ENCODE measurements around the gene TEAD1.

TEAD1 gene

GRCh38 chr11:12971955-12972354 is 297.7 kb downstream of the TEAD1 start:
- Histone ChIP-seq H3K4me2 (no peak overlapping the region), H4K20me1 (no peaks in the 10 kb centered on the region; a peak in 1 of 22 replicates), H3K36me3 (no peaks in the 10 kb centered on the region), H3K9ac (no peak overlapping the region), H3K9me3 (replicated peaks in 1 of 11) (peaks cover 0 to 9% (median 0%) of the 10 kb centered on the region in 11 experiments; a peak in 3 of 22 replicates), H3K27ac (no peak overlapping the region), H3K4me3 (no peak overlapping the region), H3K27me3 (no peaks in the 10 kb centered on the region), H3K4me1 (peaks cover 0 to 12% (median 5%) of the 10 kb centered on the region in 10 experiments; a peak in 10 of 20 replicates)
- TF ChIP-seq Cebpa-rat (IDR thresholded peaks at IDR 0.05): no peak

DNA sequence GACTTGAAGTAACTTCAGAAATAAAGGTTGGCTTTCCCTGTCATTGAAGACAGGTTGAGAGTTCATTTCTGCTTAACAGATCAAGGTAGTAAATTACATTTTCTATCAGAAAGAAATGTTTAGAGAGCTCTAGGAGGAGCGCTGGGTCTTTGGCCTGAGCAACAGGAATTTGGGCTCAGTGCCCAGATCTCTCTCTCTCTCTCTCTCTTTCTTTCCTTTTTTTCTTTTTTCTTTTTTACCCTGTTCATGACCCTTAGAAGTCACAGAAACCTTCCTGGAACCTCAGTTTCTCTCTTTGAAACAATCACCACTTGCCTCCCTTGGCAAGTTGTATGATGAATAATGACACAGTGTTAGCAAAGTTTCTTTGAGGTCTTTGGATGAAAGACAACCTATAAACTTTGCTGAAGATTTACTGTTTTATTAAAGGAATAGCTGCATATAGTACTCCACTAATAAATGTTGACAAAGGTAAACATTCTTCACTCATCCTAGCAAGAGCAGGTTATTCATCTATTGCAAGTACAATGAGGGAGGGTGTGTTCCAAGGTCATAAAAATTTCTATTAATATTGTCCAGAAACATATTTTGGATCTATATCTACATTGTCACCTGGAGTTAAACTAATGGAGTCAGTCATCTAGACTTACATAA is 299.4 kb downstream of the TEAD1 start:
- no peak overlapping the region for H3K4me3 ChIP-seq
- no peaks in the 10 kb centered on the region; a peak in 1 of 22 replicates for H4K20me1 ChIP-seq
- H3K27ac ChIP-seq: no peak overlapping the region
- H3K9me3 ChIP-seq (replicated peaks in 1 of 11): peaks cover 0 to 9% (median 0%) of the 10 kb centered on the region in 11 experiments; a peak in 3 of 22 replicates
- peaks cover 0 to 24% (median 8%) of the 10 kb centered on the region in 10 experiments; a peak in 11 of 20 replicates for H3K4me1 ChIP-seq
- H3K27me3 ChIP-seq: no peaks in the 10 kb centered on the region
- TF ChIP-seq Cebpa-rat (IDR thresholded peaks at IDR 0.05): no peak
- H3K4me2 ChIP-seq: no peak overlapping the region
- H3K36me3 ChIP-seq: no peaks in the 10 kb centered on the region
- no peak overlapping the region for H3K9ac ChIP-seq

GRCh38 chr11:12975195-12975594 is 301.0 kb downstream of the TEAD1 start:
- no peak for TF ChIP-seq Cebpa-rat (IDR thresholded peaks at IDR 0.05)
- Histone ChIP-seq H3K4me1 (peaks cover 7 to 38% (median 16%) of the 10 kb centered on the region in 10 experiments; a peak in 18 of 20 replicates), H4K20me1 (no peaks in the 10 kb centered on the region), H3K9me3 (replicated peaks in 1 of 11) (peaks cover 0 to 5% (median 0%) of the 10 kb centered on the region in 11 experiments; a peak in 3 of 22 replicates), H3K9ac (no peak overlapping the region), H3K36me3 (no peaks in the 10 kb centered on the region), H3K27me3 (no peaks in the 10 kb centered on the region), H3K4me2 (peak overlapping the region in 5 of 11 experiments; percentile 10 to 49 (median 29); a peak in 7 of 22 replicates), H3K27ac (no peak overlapping the region), H3K4me3 (no peak overlapping the region)

DNA sequence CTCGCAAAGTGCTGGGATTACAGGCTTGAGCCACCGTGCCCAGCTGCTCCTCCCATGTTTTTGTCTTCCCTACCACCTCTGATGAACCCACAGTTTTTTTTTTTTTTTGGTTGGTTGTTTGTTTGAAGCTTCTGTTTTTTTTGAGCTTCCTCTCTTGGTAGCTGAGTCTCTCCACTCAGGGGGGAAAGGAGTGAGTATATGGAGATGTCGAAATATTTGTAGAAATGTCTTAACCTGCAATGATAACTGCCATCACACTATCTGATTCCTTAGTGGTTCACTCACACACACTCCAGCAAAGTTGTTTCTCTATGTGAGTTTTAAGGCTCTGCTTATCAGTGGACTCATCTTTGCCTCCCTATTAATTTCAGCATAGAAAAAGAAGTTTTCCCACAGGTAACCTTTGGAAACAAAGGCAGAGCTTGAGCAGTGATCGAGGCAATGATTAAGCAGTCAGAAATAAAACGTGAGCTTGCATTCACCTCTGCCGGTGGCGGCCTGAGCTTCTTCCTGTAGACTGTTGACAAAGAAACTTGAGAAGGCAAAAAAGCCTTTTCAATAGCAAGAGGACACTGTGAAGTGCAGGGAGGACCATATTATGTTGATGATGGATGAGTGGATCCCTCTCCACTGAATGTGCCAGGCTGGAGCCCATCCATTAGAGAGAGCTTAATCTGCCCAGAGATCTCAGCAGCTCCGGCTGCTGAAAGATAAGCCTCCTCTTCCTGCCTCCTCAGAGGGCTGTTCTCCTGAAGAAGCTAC is 305.9 kb downstream of the TEAD1 start:
- Histone ChIP-seq H3K36me3 (0 out of 22 replicates have a peak, but pooled peaks cover 0 to 5% (median 0%) of the 10 kb centered on the region in 11 experiments), H3K9ac (no peak overlapping the region), H3K27ac (peak overlapping the region in 5 of 11 experiments; percentile 11 to 62 (median 49); a peak in 8 of 22 replicates), H4K20me1 (no peaks in the 10 kb centered on the region), H3K4me3 (no peak overlapping the region), H3K9me3 (replicated peaks in 1 of 11) (no peaks in the 10 kb centered on the region; a peak in 1 of 22 replicates), H3K27me3 (no peaks in the 10 kb centered on the region), H3K4me2 (peak overlapping the region in 10 of 11 experiments; percentile 14 to 70 (median 30); a peak in 20 of 22 replicates), H3K4me1 (peaks cover 17 to 51% (median 21%) of the 10 kb centered on the region in 10 experiments)
- TF ChIP-seq Cebpa-rat (IDR thresholded peaks at IDR 0.05): 0 out of 22 replicates have a peak, but pooled peaks of 1 of the 11 experiments have one; percentile 32

DNA sequence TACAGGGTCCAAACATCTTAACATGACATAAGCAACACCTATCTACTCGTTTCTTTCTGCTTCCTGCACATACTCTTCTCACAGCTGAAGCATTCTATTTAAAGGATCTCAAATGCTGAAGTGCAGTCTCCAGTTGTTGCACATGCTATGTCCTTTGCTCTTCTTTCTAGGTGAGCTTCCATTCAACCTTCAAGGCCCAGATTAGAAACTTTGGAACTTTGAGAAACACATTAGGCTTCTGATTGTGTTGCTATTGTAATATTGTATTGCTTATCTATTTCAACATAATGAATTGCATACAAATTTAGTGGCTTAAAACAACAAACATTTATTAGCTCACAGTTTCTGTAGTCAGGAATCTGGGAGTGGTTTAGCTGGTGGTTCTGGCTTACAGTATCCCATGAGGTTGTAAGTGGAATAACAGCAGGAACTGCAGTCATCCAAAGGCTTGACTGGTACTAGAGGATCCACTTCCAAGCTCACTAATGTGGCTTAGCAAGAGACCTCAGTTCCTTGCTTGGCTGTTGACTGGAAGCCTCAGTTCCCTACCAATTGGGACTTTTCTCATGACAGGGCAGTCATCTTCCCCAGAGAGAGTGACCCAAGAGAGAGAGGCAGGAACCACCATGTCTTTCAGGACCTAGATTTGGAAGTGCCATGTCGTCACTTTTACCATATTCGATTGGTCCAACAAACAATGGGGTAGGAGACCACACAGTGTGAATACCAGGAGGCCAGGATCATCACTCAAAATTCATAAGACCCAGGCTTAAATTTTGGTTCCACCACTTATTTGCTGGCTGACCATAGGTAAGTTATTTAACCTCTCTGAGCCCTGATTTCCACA is 307.7 kb downstream of the TEAD1 start:
- peaks cover 0 to 8% (median 0%) of the 10 kb centered on the region in 11 experiments; a peak in 1 of 22 replicates for H3K9me3 ChIP-seq (replicated peaks in 1 of 11)
- no peak overlapping the region for H3K9ac ChIP-seq
- H4K20me1 ChIP-seq: no peaks in the 10 kb centered on the region
- no peak overlapping the region for H3K4me3 ChIP-seq
- H3K4me1 ChIP-seq: peaks cover 15 to 45% (median 21%) of the 10 kb centered on the region in 10 experiments
- H3K27me3 ChIP-seq: no peaks in the 10 kb centered on the region
- H3K27ac ChIP-seq: no peak overlapping the region
- H3K36me3 ChIP-seq: 0 out of 22 replicates have a peak, but pooled peaks cover 0 to 5% (median 0%) of the 10 kb centered on the region in 11 experiments
- H3K4me2 ChIP-seq: no peak overlapping the region
- TF ChIP-seq Cebpa-rat (IDR thresholded peaks at IDR 0.05): no peak

GRCh38 chr11:12983336-12983735 is 309.1 kb downstream of the TEAD1 start:
- no peak overlapping the region for H3K27ac ChIP-seq
- peaks cover 15 to 37% (median 20%) of the 10 kb centered on the region in 10 experiments for H3K4me1 ChIP-seq
- H3K4me3 ChIP-seq: no peak overlapping the region
- H3K36me3 ChIP-seq: peaks cover 0 to 7% (median 0%) of the 10 kb centered on the region in 11 experiments; a peak in 1 of 22 replicates
- no peaks in the 10 kb centered on the region for H3K27me3 ChIP-seq
- H3K9me3 ChIP-seq (replicated peaks in 1 of 11): peaks cover 0 to 22% (median 9%) of the 10 kb centered on the region in 11 experiments; a peak in 16 of 22 replicates
- H3K4me2 ChIP-seq: no peak overlapping the region
- no peak overlapping the region for H3K9ac ChIP-seq
- no peak for TF ChIP-seq Cebpa-rat (IDR thresholded peaks at IDR 0.05)
- H4K20me1 ChIP-seq: no peaks in the 10 kb centered on the region

DNA sequence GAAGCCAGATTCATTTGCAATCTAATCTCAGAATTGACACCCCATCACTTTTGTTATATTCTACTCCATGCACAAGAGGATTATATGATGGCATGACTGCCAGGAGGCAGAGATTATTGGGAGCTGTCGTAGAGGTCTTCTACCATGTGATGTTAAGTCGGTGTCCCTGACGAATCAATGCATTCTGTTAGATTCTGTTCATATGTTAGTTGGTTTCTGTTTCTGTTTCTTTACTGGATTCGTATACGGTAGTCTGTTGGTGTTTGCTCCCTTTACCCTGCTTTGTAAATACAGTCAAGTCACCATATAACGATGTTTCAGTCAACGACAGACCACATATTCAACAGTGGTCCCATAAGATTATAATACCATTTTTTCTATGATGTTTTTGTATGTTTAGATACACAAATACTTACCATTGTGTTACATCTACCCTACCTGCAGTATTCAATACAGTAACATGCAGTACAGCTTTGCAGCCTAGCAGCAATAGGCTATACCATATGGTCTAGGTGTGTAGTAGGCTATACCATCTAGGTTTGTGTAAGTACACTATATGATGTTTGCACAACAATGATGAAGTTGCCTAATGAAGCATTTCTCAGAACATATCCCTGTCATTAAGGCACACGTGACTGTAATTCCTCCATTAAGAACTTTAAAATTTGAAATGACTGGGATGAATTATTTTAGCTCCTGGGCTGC is 312.1 kb downstream of the TEAD1 start:
- Histone ChIP-seq H3K27me3 (no peaks in the 10 kb centered on the region), H3K9ac (no peak overlapping the region)
- no peak for TF ChIP-seq Cebpa-rat (IDR thresholded peaks at IDR 0.05)

More for the DNA sequence above, 312.1 kb downstream of the TEAD1 start:
- peaks cover 17 to 50% (median 37%) of the 10 kb centered on the region in 11 experiments for H3K9me3 ChIP-seq (replicated peaks in 1 of 11)
- no peaks in the 10 kb centered on the region for H4K20me1 ChIP-seq
- H3K27ac ChIP-seq: no peak overlapping the region
- H3K4me3 ChIP-seq: no peak overlapping the region
- peaks cover 0 to 17% (median 0%) of the 10 kb centered on the region in 11 experiments; a peak in 2 of 22 replicates for H3K36me3 ChIP-seq
- H3K4me2 ChIP-seq: no peak overlapping the region
- peaks cover 0 to 20% (median 18%) of the 10 kb centered on the region in 10 experiments; a peak in 15 of 20 replicates for H3K4me1 ChIP-seq
